HG03103 (cell line): ENCODE results near the gene STMN1.

ENCODE experiments used
- ATAC-seq: cut with Tn5 transposase; IDR thresholded peaks from one replicate; pipeline ENCODE4 v1.9.1; 2021; ENCODE audit warnings: low read depth; ENCODE audit not compliant: unreplicated experiment

Gene STMN1

GRCh38 chr1:25871704-25872494, 34.3 kb downstream of the STMN1 start:
- ATAC-seq: no peak

- no peak for ATAC-seq
Observed at GRCh38 chr1:25871086-25871703, 35.0 kb downstream of the STMN1 start.

DNA sequence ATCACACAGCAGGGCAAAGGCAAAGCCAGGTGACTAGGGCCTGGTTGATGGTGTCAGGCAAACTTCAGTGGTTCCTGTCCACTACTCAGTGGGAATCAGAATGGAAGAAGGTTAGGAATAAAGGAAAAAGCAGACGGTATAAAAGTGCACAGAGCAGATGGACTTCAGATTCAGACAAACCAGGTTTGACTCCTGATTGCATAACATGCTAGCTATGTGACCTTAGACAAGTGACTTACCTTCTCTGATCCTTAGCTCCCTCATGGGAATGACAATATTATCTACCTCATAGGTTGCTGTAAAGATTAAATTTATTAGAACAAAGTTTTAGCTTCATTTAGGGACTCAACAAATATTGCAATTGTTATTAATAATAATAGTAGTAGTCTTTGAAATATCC, 35.6 kb downstream of the STMN1 start:
- ATAC-seq: no peak

DNA sequence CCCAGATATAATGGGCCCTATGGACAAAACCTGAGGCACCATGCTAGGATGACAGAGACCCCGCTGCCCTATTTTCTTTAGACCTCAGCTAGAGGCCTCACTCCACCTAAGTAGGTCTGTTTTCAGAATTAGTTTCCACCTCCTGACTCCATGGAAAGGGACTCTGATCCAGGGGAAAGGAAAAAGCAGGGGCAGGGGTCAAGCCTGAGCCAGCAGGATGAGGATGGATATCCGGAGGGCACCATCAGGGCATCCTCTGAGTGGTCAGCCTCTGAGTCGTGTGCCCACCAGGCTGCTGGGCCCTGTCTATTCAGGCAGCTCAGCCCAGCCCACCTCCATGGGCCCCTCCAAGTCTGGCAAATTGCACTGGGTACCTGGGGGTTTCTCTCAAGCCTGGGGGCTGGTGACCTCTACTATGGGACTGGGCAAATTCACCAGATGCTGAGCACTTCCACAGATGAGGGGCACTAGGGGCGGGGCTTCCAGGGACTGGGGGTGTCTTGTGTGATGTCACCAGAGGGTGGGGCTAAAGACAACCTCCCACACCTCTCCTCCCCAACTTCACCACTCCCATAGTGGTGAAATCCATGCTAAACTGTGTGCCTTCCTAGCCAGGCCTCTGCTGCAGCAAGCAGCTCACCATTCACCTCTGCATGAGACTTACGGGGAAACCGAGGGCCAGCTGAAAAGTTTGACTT, 36.2 kb downstream of the STMN1 start:
- no peak for ATAC-seq

GRCh38 chr1:25867210-25867991, 38.8 kb downstream of the STMN1 start:
- ATAC-seq: no peak

GRCh38 chr1:25866288-25866687, 39.9 kb downstream of the STMN1 start:
- no peak for ATAC-seq

GRCh38 chr1:25864434-25864833, 41.8 kb downstream of the STMN1 start:
- ATAC-seq: no peak

DNA sequence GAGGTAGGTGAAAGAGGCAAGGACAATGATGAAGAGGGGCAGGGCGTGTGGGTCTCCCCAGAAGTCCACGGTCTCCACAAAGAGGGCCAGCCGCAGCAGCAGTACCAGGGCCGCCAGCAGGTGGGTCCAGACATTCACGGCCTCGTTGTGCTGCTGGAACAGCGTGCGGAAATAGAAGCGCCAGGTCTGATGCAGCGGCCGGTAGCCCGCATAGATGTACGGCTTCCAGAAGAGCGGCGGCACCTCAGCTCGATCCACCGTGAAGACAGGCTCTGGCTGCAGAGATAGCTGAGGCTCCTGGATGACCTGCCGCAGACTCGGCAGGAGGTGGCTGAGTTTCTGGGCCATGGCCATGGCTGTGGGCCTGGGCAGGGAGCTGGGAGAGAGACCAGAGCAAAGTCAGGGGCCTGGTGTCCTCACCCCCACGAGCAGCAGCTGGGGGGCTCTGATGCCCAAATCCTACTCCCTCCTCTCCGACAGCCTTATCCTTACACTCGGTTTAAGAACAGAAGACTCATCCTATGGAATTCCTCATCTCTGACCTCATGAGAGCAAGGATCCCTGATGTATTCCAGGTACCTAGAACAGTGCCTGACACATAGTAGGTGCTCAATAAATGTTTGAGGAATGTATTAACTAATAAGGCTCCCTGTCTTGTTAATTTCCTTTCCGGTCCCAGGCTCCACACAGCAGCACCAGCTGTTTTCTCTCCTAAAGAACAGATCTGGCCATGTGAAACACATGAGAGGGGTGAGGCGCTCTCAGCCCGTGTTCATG, 42.5 kb downstream of the STMN1 start:
- no peak for ATAC-seq

DNA sequence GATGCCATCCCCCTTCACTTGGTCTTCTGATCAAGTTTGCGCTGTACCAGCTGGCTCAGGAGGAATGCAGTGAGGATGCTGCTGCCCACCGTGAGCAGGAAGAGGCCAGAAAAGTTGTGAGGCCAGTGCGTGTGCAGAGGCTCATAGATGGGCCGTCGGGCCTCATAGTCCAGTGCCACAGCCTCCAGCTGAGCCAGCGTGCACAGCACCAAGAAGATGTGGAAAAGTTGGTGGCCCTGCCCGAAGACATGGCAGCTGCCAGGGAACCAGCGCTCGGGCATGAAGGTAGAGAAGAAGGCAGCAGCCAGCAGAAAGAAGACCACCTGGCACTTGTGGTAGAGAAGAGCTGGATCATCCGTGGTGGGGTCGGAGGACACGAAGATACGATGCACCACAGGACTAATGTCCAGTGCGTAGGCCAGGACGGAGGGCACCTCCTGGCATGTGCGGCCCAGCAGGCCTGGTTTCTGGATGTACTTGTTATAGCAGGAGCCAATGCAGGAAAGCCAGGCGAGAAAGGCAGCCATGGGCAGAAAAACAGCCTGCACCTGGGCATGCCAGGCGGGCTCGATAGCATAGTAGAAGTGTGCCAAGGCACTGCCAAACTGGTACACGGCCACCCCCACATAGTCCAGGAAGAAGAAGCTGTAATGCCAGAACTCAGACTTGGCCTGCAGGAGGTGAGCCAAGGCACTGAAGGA, 43.3 kb downstream of the STMN1 start:
- no peak for ATAC-seq

GRCh38 chr1:25861316-25862286, 44.6 kb downstream of the STMN1 start:
- no peak for ATAC-seq

DNA sequence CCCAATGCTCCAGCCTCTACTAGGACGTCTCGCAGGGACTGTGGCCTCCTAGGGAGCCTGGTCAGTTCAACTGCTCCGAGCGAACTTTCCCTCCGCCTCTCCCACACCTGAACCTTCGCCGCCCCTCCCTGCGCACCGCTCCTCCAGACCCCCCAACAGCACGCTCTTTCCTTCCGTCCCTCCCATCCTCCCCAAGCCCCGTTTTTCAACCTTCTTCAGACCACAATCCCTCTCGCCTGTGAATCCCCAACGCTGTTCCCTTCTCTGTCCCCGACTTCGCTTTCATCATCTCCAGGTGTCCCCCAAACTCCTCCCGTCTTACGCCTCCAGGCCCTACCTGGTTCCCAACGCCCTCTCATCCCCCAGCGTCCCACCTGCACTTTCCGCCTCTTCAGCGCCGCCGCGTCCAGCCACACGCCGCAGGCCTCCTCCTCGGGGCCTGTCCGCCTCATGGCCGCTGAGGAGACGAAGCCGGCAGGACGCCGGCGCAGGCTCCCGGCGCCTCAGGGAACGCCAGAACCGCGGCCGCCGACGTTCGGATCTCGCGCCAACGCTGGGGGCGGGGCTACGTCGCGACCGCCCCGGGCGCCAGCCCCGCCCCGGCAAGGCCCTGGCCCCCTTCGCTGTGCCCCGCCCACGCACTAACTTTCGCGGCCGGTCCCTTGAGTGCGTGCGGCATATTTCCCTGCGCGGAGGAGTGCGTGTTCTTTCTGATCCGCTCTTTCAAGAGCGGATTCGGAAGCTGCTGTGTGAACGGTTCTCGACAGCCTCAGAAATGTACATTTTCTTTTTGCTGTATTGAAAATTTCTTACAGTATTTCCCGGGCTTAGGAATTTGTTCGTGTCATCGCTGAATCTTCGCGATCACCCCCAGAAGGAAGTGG, 47.1 kb downstream of the STMN1 start, which contains the start of gene AUNIP:
Gene AUNIP, minus strand, starts transcription at position 552 of the 884 bp plus-strand sequence. Its CDS starts 100 bp downstream, at position 452.
- ATAC-seq: peak; percentile 73

DNA sequence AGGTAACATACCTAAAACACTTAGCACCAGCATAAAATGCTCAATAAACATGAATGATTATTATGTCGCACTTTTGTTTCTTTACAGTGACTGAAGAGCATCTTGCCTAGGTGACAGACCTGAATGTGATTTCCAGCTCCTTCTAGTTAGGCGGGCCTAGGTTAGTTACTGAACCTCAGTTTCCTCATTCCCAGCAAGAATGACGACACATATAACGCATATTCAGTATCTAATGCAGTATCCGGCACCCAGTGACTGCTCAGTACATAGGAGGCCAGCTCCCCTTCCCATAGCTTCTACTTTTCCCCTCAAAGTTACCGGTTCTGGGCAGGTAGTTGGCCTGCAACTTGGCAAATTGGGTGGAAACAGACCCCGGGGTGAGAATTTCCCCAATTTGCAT, 47.7 kb downstream of the STMN1 start:
- ATAC-seq: no peak

GRCh38 chr1:25856856-25857255, 49.4 kb downstream of the STMN1 start:
- no peak for ATAC-seq

DNA sequence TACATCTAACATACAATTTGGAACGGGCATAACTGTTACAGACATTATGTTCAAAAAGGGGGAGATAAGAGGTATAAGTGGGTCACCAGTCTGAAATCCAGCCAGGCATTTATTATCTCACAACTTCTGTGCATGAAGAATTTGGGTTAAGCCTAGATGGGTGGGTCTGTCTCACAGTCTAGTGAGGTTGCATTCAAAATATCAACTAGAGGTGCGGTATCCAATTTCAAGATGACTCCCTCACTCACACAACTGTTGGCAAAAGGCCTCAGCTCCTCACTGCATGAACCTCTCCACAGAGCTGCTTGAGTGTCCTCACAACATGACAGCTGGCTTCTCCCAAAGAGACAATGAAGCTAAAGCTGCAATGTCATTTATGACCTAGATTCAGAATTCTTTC, 51.7 kb downstream of the STMN1 start:
- no peak for ATAC-seq
